GM13977 (cell line): Measurements from ENCODE around the gene FMO1.
"Not testable (repeated sequence)": the region's sequence is repeated elsewhere in the genome, so short reads cannot be mapped to it uniquely, and the experiment has no call there.

ENCODE experiments used
- DNase-seq: peaks from one replicate; pipeline ENCODE4 v3.0.0; 2012; ENCODE audit warnings: low spot score
- CTCF ChIP-seq: IDR thresholded peaks from 2 replicates; pipeline ENCODE4 v1.5.1; 2012; ENCODE audit warnings: mild to moderate bottlenecking, control low read depth; ENCODE audit not compliant: insufficient read depth; ENCODE audit errors: extremely low read depth, missing control alignments
- in situ Hi-C: fragments of 300-500 bp; cut with MboI; formaldehyde crosslinking; loops from one replicate; pipeline ENCODE4 v1.12.0; 2022; ENCODE audit warnings: low sequenced_read_pairs, low pct_unique_long_range_greater_than_20kb, mixed read lengths, inconsistent platforms; ENCODE audit not compliant: unreplicated experiment

Gene FMO1

DNA sequence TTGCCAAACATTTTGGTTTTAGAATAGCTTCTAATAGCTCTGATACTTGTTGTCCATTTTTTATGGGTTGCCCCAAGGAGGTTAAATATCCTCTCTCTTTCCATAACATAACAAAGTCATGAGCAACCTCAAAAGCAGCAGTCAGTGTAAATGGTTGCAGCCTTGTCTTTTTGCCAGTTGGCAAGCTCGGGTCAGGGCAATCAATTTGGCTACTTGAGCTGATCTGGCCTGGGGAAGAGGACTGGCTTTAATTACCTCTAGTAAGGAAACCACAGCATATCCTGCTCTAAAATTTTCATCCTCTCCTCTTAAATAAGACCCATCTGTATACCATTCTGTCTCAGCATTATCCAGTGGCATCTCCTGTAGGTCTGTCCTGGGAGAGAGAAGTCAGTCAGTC is 44.5 kb downstream of the FMO1 start:
- in situ Hi-C loops, result no loop called here
- no peak for DNase-seq

DNA sequence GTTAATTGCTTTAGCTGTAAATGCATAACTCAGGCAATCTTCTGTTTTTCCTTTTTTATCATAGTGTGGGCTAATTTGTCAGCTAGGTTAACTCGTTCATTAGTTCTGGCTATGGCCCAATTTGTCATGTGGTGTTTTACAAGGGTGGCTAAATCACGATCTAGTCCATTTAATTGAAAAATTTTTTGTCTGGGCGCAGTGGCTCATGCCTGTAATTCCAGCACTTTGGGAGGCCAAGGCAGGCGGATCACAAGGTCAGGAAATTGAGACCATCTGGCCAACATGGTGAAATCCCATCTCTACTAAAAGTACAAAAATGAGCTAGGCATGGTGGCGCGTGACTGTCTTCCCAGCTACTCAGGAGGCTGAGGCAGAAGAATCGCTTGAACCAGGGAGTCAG is 47.1 kb downstream of the FMO1 start:
- DNase-seq, in situ Hi-C loops: not testable (repeated sequence)

More for the DNA sequence above, 44.5 kb downstream of the FMO1 start:
- no peak for TF ChIP-seq CTCF

DNA sequence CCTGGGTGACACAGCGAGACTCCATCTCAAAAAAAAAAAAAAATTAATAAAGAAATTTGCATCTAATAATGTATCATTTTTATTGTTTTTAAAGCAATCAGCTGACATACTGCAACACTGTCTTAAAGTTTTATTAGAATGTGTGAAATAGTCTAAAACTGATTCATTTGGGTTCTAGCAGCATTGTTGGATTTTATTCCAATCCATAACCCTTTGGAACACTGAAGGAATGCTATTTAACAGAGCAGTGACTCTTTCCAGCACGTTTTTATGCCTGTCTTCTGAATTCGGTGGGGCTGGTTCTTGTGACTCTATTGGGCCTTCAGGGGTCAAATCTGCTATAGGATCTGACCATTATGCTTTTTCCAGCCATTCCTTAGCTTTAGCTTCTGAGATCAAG is 47.5 kb downstream of the FMO1 start:
- DNase-seq, result no peak
- no peak for TF ChIP-seq CTCF
- in situ Hi-C loops, result no loop called here

GRCh38 chr1:171296897-171297296 is 48.6 kb downstream of the FMO1 start:
- in situ Hi-C loops, result no loop called here
- no peak for DNase-seq

DNA sequence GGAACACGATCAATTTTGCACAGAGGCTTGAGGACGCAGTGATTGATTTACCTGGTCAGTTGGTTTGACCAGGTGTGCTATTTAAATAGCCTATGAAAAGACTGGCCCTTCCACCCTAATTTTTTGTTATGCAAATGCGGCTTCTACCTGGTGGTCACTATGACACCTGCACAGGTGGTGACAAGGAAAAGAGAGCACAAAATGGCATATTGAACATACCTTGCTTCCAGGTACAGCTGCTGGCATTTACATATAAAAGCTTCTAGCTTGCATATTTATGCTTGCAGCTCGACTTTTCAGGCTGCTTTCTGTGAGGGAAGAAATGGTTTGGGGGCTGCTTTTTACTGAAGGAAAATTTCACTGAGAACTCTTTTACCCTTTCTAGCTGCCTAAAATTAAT is 50.4 kb downstream of the FMO1 start:
- TF ChIP-seq CTCF, result no peak
- no peak for DNase-seq
- in situ Hi-C loops, result no loop called here

More at GRCh38 chr1:171296897-171297296, 48.6 kb downstream of the FMO1 start:
- TF ChIP-seq CTCF, result no peak

GRCh38 chr1:171299342-171299741 is 51.0 kb downstream of the FMO1 start:
- in situ Hi-C loops, result no loop called here
- no peak for TF ChIP-seq CTCF
- no peak for DNase-seq

GRCh38 chr1:171300401-171300800 is 52.1 kb downstream of the FMO1 start:
- in situ Hi-C loops, result loop anchor here (10.0 kb wide), 1 partner anchor 46 kb away; no protein-coding TSS in a partner anchor
- no peak for DNase-seq
- no peak for TF ChIP-seq CTCF
